ENCODE data around the gene STX2. TPM values are rescaled to one million over a fixed set of nuclear protein-coding genes. Genes with fewer than 3 reads are reported as not detected.

Gene STX2
- total and polyA plus RNA-seq, 4 donors: 11.9 to 28.4 (median 20.9) TPM

- Histone ChIP-seq H3K36me3 (ENCODE audit: control insufficient read depth in 4 of 4, insufficient read depth in 4 of 4, low read length in 4 of 4) (peaks cover 0 to 24% (median 8%) of the 10 kb centered on the region in 4 donors), H3K27ac (ENCODE audit: low read depth in 1 of 2, low read length in 1 of 2) (no peak overlapping the region), H3K4me3 (no peak overlapping the region), H3K9me3 (ENCODE audit: control insufficient read depth in 4 of 4, insufficient read depth in 3 of 4, low read length in 3 of 4) (no peaks in the 10 kb centered on the region), H3K27me3 (ENCODE audit: control insufficient read depth in 3 of 3, insufficient read depth in 3 of 3, low read length in 2 of 3) (no peaks in the 10 kb centered on the region), H3K9ac (ENCODE audit: insufficient read depth in 1 of 2, low read length in 2 of 2) (no peak overlapping the region), H3K4me1 (ENCODE audit: control insufficient read depth in 5 of 5, insufficient read depth in 5 of 5, low read length in 5 of 5) (peaks cover 0 to 2% (median 0%) of the 10 kb centered on the region in 5 donors)
- ATAC-seq (ENCODE audit: insufficient read depth, low FRiP score) (no peak), DNase-seq (no peak)
- WGBS, 2 donors: 91 to 92% methylated on average over 10 of the region's 10 CpGs
- TF ChIP-seq CTCF (IDR thresholded peaks at IDR 0.05; ENCODE audit: control extremely low read depth, extremely low read depth): no peak
These were observed 25.6 kb downstream of the STX2 start for GRCh38 chr12:130813436-130813835.

GRCh38 chr12:130809791-130810190, 29.3 kb downstream of the STX2 start:
- Histone ChIP-seq H3K9me3 (ENCODE audit: control insufficient read depth in 4 of 4, insufficient read depth in 3 of 4, low read length in 3 of 4) (peaks cover 0 to 4% (median 0%) of the 10 kb centered on the region in 4 donors), H3K4me3 (no peak overlapping the region), H3K36me3 (ENCODE audit: control insufficient read depth in 4 of 4, insufficient read depth in 4 of 4, low read length in 4 of 4) (peaks cover 4 to 35% (median 22%) of the 10 kb centered on the region in 4 donors), H3K9ac (ENCODE audit: insufficient read depth in 1 of 2, low read length in 2 of 2) (no peak overlapping the region), H3K4me1 (ENCODE audit: control insufficient read depth in 5 of 5, insufficient read depth in 5 of 5, low read length in 5 of 5) (peaks cover 0 to 1% (median 0%) of the 10 kb centered on the region in 5 donors), H3K27ac (ENCODE audit: low read depth in 1 of 2, low read length in 1 of 2) (no peak overlapping the region), H3K27me3 (ENCODE audit: control insufficient read depth in 3 of 3, insufficient read depth in 3 of 3, low read length in 2 of 3) (no peaks in the 10 kb centered on the region)
- TF ChIP-seq CTCF (IDR thresholded peaks at IDR 0.05; ENCODE audit: control extremely low read depth, extremely low read depth): no peak
- DNase-seq (no peak), ATAC-seq (ENCODE audit: insufficient read depth, low FRiP score) (no peak)
- WGBS, 2 donors: 89 to 93% methylated on average over 6 of the region's 6 CpGs

- Histone ChIP-seq H3K9me3 (ENCODE audit: control insufficient read depth in 4 of 4, insufficient read depth in 3 of 4, low read length in 3 of 4) (peaks cover 0 to 4% (median 0%) of the 10 kb centered on the region in 4 donors), H3K27me3 (ENCODE audit: control insufficient read depth in 3 of 3, insufficient read depth in 3 of 3, low read length in 2 of 3) (no peaks in the 10 kb centered on the region), H3K4me1 (ENCODE audit: control insufficient read depth in 5 of 5, insufficient read depth in 5 of 5, low read length in 5 of 5) (peaks cover 0 to 1% (median 0%) of the 10 kb centered on the region in 5 donors), H3K4me3 (no peak overlapping the region), H3K36me3 (ENCODE audit: control insufficient read depth in 4 of 4, insufficient read depth in 4 of 4, low read length in 4 of 4) (peaks cover 4 to 33% (median 22%) of the 10 kb centered on the region in 4 donors), H3K27ac (ENCODE audit: low read depth in 1 of 2, low read length in 1 of 2) (no peak overlapping the region), H3K9ac (ENCODE audit: insufficient read depth in 1 of 2, low read length in 2 of 2) (no peak overlapping the region)
- no peak for DNase-seq
- TF ChIP-seq CTCF (IDR thresholded peaks at IDR 0.05; ENCODE audit: control extremely low read depth, extremely low read depth): no peak
- 92 to 95% methylated on average over 18 of the region's 18 CpGs for WGBS, 2 donors
- no peak for ATAC-seq (ENCODE audit: insufficient read depth, low FRiP score)
These were observed 31.7 kb downstream of the STX2 start for GRCh38 chr12:130807309-130807708.

GRCh38 chr12:130806574-130806973, 32.5 kb downstream of the STX2 start:
- no peak for TF ChIP-seq CTCF (IDR thresholded peaks at IDR 0.05; ENCODE audit: control extremely low read depth, extremely low read depth)
- peaks cover 4 to 32% (median 25%) of the 10 kb centered on the region in 4 donors for H3K36me3 ChIP-seq (ENCODE audit: control insufficient read depth in 4 of 4, insufficient read depth in 4 of 4, low read length in 4 of 4)
- ATAC-seq (ENCODE audit: insufficient read depth, low FRiP score): no peak

More at GRCh38 chr12:130806574-130806973, 32.5 kb downstream of the STX2 start:
- no peak overlapping the region for H3K4me3 ChIP-seq
- 94% methylated on average over 7 of the region's 7 CpGs for WGBS, 2 donors
- H3K27ac ChIP-seq (ENCODE audit: low read depth in 1 of 2, low read length in 1 of 2): no peak overlapping the region
- no peaks in the 10 kb centered on the region for H3K27me3 ChIP-seq (ENCODE audit: control insufficient read depth in 3 of 3, insufficient read depth in 3 of 3, low read length in 2 of 3)
- H3K9ac ChIP-seq (ENCODE audit: insufficient read depth in 1 of 2, low read length in 2 of 2): no peak overlapping the region
- peaks cover 0 to 1% (median 0%) of the 10 kb centered on the region in 5 donors for H3K4me1 ChIP-seq (ENCODE audit: control insufficient read depth in 5 of 5, insufficient read depth in 5 of 5, low read length in 5 of 5)
- no peak for DNase-seq
- H3K9me3 ChIP-seq (ENCODE audit: control insufficient read depth in 4 of 4, insufficient read depth in 3 of 4, low read length in 3 of 4): peaks cover 0 to 4% (median 0%) of the 10 kb centered on the region in 4 donors
